HCT116 (cell line): ENCODE results near the gene TMEM181.

Source experiments
- EGR1 ChIP-seq: IDR thresholded peaks from 2 replicates; pipeline ENCODE4 v1.6.1; 2012; ENCODE audit warnings: low read depth
- EZH2phosphoT487 ChIP-seq: fragments of 200-600 bp; IDR thresholded peaks from 2 replicates; pipeline ENCODE4 v1.6.1; 2018; ENCODE audit warnings: antibody characterized with exemption, borderline replicate concordance
- FOSL1 ChIP-seq: IDR thresholded peaks from 2 replicates; pipeline ENCODE4 v1.6.1; 2012; ENCODE audit warnings: low read depth
- JUND ChIP-seq: IDR thresholded peaks from 2 replicates; pipeline ENCODE4 v1.6.1; 2012
- POLR2AphosphoS5 ChIP-seq: IDR thresholded peaks from 2 replicates; pipeline ENCODE4 v1.6.1; 2011; ENCODE audit warnings: mild to moderate bottlenecking, low read depth, low read length, moderate library complexity
- YY1 ChIP-seq: IDR thresholded peaks from 2 replicates; pipeline ENCODE4 v1.6.1; 2011; ENCODE audit warnings: low read length, low read depth, moderate library complexity, mild to moderate bottlenecking; ENCODE audit not compliant: insufficient replicate concordance; ENCODE audit errors: extremely low read depth

DNA sequence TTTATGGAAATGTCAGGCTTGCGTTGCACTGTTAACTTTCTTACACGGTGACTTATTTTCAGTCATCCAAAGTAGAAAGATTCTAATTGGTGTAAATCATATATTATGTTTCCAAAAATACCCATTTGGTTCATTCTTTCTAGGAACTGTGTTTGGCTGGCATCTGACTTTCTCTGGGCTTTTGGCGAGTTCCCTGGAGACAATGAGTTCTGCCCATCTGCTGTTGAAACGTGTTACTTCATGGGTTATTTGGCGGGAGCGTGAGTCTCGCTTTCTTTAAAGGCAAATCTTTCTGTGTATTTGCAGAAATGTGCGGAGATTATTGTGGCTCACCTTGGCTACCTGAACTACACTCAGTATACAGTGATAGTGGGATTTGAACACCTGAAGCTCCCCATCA, 29.5 kb downstream of the TMEM181 start:
- no peak for TF ChIP-seq YY1
- TF ChIP-seq JUND: no peak
- no peak for TF ChIP-seq EZH2phosphoT487
- no peak for TF ChIP-seq EGR1
- TF ChIP-seq FOSL1: no peak
- no peak for TF ChIP-seq POLR2AphosphoS5
